Small intestine (tissue), 7 donors: ENCODE data around the gene PRODH. TPM values are rescaled to one million over a fixed set of nuclear protein-coding genes. Genes with fewer than 3 reads are reported as not detected.
A peak's percentile ranks its signal among the peaks of the same experiment; 100 is the strongest.
"Not testable (repeated sequence)": the region's sequence is repeated elsewhere in the genome, so short reads cannot be mapped to it uniquely, and the experiment has no call there.

Source experiments
- DNase-seq, 2 donors: peaks; one replicate each; pipeline versions ENCODE4 v3.0.0 to v3.0.0-alpha.2; 2013
- FAIRE-seq: peaks from 2 replicates; lab custom pipeline; 2012; peaks lifted over from hg19 to GRCh38; lab: Jason Lieb, UNC
- H3K27ac ChIP-seq, 3 donors: one replicate each; pipeline ENCODE4 v1.5.1; 2013; ENCODE audit warnings: low read length in 2 of 3, mild to moderate bottlenecking in 2 of 3, control low read depth in 1 of 3, inconsistent platforms in 1 of 3, low read depth in 1 of 3, moderate library complexity in 1 of 3
- H3K27me3 ChIP-seq, 3 donors: one replicate each; pipeline ENCODE4 v1.6.1; 2013; ENCODE audit warnings: low read length in 3 of 3, inconsistent platforms in 1 of 3; ENCODE audit not compliant: control insufficient read depth in 3 of 3, insufficient read depth in 3 of 3
- H3K36me3 ChIP-seq, 3 donors: one replicate each; pipeline ENCODE4 v1.6.1; 2013; ENCODE audit warnings: low read length in 3 of 3, inconsistent platforms in 1 of 3, low read depth in 1 of 3, mild to moderate bottlenecking in 1 of 3, moderate library complexity in 1 of 3; ENCODE audit not compliant: control insufficient read depth in 3 of 3, insufficient read depth in 2 of 3
- H3K4me1 ChIP-seq, 3 donors: one replicate each; pipeline ENCODE4 v1.6.1; 2013; ENCODE audit warnings: low read length in 2 of 3, inconsistent platforms in 1 of 3, low read depth in 1 of 3, mild to moderate bottlenecking in 1 of 3, moderate library complexity in 1 of 3; ENCODE audit not compliant: control insufficient read depth in 3 of 3, insufficient read depth in 2 of 3
- H3K4me3 ChIP-seq, 3 donors: one replicate each; pipeline ENCODE4 v1.5.1; 2013; ENCODE audit warnings: low read length in 3 of 3, control low read depth in 1 of 3, inconsistent platforms in 1 of 3, low read depth in 1 of 3, mild to moderate bottlenecking in 1 of 3, moderate library complexity in 1 of 3
- H3K9me3 ChIP-seq, 2 donors: one replicate each; pipeline ENCODE4 v1.6.1; 2013; ENCODE audit warnings: low read depth in 1 of 2, low read length in 1 of 2; ENCODE audit not compliant: control insufficient read depth in 2 of 2, insufficient read depth in 1 of 2
- WGBS, 3 donors: extraction: QIAGEN DNeasy Blood & Tissue Kit; methylation state at CpG; one replicate each; pipeline ENCODE4 v1.1.7; 2013; 5-methylcytosine and 5-hydroxymethylcytosine counted together
- polyA plus RNA-seq, 4 donors: library from polyadenylated mRNA; stranded (reverse) in 3 of 4; unstranded in 1 of 4; fragments of 200-250 nt in 3 of 4; fragments of 120-200 nt in 1 of 4; gene quantifications; one replicate each; pipeline versions ENCODE4 v1.2.1 to v1.2.3, GENCODE V29; 2013
- donor health status: healthy with polysubstance abuse.
- donor health status: control.
- donor health status: control.
- donor health status: Bipolar disorder and iron deficiency.
- donor health status: healthy.

The PRODH gene
- polyA plus RNA-seq, 4 donors: 8.1 to 241 (median 25.5) TPM

GRCh38 chr22:18954303-18954989, 18.4 kb upstream of the PRODH start:
- WGBS, 3 donors: 7 to 26% (median 10%) methylated on average over 11 to 14 of the region's 14 CpGs
- FAIRE-seq: not testable (repeated sequence)

GRCh38 chr22:18953128-18953527, 17.0 kb upstream of the PRODH start:
- not testable (repeated sequence) for H3K9me3 ChIP-seq, FAIRE-seq, H3K36me3 ChIP-seq, H3K4me1 ChIP-seq, H3K27me3 ChIP-seq, H3K27ac ChIP-seq, DNase-seq, H3K4me3 ChIP-seq
- 32 to 59% (median 42%) methylated on average over 5 to 14 of the region's 14 CpGs for WGBS, 3 donors

More at GRCh38 chr22:18954303-18954989, 18.4 kb upstream of the PRODH start:
- H3K27me3 ChIP-seq, H3K27ac ChIP-seq, H3K36me3 ChIP-seq, H3K4me1 ChIP-seq, H3K9me3 ChIP-seq, H3K4me3 ChIP-seq: not testable (repeated sequence)
- DNase-seq: peak; percentile 40 to 63

DNA sequence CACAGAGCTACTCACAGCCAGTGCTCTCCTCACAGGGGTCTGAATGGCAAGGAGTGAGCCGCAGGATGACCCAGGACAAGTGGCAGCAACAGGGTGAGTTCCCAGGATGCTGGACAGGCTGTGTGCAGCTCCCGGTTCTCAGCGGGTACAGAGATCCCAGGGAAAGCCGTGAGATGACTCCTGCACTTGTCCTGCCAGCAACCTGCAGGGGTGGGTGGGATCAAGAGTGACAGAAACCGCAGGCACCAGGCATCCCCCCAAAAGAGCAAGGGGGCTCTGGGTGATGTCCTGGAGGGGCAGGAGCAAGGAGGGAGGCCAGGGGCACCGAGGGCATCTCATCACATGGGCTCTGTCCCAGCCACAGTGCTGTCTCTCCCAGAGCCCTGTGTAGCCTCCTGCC, 15.9 kb upstream of the PRODH start:
- DNase-seq (no peak), FAIRE-seq (no peak)
- H3K36me3 ChIP-seq: no peaks in the 10 kb centered on the region
- no peaks in the 10 kb centered on the region for H3K4me1 ChIP-seq
- 69 to 85% (median 72%) methylated on average over 5 to 6 of the region's 6 CpGs for WGBS, 3 donors
- no peaks in the 10 kb centered on the region for H3K27me3 ChIP-seq
- no peaks in the 10 kb centered on the region for H3K9me3 ChIP-seq
- no peak overlapping the region for H3K4me3 ChIP-seq
- H3K27ac ChIP-seq: no peak overlapping the region

DNA sequence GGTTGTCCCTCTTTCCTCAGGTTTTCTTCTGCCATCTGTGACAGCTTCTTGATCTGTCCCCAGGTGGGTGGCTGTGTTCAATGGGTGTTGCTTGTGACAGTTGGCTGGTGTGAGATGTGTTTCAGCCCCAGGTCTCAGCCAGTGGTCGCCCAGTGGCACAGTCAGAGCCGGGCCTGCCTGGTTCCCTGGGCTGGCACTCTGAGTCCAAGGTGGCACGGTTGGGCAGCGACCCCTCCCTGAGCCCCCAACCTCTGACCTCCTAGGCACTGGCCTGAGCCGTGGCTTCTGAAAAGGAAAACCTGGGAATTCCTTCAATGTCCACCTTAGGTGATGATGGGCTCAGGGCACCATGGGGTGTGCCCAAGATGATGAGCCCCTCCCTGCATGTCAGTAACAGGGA, 14.0 kb upstream of the PRODH start:
- no peaks in the 10 kb centered on the region for H3K27me3 ChIP-seq
- H3K4me1 ChIP-seq: no peaks in the 10 kb centered on the region
- WGBS, 3 donors: 76 to 84% (median 77%) methylated on average over 5 of the region's 5 CpGs
- H3K9me3 ChIP-seq: no peaks in the 10 kb centered on the region
- no peak overlapping the region for H3K27ac ChIP-seq
- FAIRE-seq: no peak
- DNase-seq: no peak
- no peaks in the 10 kb centered on the region for H3K36me3 ChIP-seq
- H3K4me3 ChIP-seq: no peak overlapping the region

DNA sequence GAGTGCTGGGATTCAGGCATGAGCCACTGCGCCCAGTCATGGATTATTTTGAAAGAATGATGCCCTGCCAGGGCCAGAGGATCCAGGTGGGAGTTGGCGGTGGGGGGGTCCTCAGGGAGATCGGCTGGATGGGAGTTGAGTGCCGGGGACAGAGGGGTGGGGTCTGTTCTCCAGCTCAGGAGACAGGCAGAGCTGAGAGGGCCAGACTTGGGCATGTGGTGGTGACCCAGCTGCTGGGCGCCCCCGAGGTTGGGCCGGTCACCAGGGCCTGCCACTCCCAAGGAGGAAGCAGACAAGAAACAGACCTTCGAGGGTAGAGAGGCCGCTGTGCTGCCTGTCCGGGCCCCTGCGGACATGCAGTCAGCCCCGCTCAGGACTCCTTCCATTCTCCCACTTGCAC, 11.8 kb upstream of the PRODH start:
- Histone ChIP-seq H3K36me3 (no peaks in the 10 kb centered on the region), H3K27me3 (no peaks in the 10 kb centered on the region), H3K27ac (no peak overlapping the region), H3K4me3 (no peak overlapping the region), H3K9me3 (no peaks in the 10 kb centered on the region), H3K4me1 (no peaks in the 10 kb centered on the region)
- DNase-seq (no peak), FAIRE-seq (no peak)
- 71 to 85% (median 75%) methylated on average over 11 to 12 of the region's 12 CpGs for WGBS, 3 donors

- not testable (repeated sequence) for H3K4me3 ChIP-seq, H3K36me3 ChIP-seq, H3K4me1 ChIP-seq, DNase-seq, H3K9me3 ChIP-seq, H3K27me3 ChIP-seq, FAIRE-seq, H3K27ac ChIP-seq
- WGBS, 3 donors: 55 to 92% (median 85%) methylated on average over 2 to 3 of the region's 9 CpGs
Observed at GRCh38 chr22:18947105-18947504, 11.0 kb upstream of the PRODH start.

DNA sequence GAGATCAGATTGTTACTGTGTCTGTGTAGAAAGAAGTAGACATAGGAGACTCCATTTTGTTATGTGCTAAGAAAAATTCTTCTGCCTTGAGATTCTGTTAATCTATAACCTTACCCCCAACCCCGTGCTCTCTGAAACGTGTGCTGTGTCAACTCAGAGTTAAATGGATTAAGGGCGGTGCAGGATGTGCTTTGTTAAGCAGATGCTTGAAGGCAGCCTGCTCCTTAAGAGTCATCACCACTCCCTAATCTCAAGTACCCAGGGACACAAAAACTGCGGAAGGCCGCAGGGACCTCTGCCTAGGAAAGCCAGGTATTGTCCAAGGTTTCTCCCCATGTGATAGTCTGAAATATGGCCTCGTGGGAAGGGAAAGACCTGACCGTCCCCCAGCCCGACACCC, 2.6 kb upstream of the PRODH start:
- not testable (repeated sequence) for H3K27me3 ChIP-seq, H3K27ac ChIP-seq, H3K4me3 ChIP-seq, FAIRE-seq, DNase-seq, H3K4me1 ChIP-seq, H3K9me3 ChIP-seq, H3K36me3 ChIP-seq
- WGBS, 3 donors: 10 to 26% methylated on average over 2 to 5 of the region's 8 CpGs; no CpG with 5 or more reads in 1 of the 3 donors

DNA sequence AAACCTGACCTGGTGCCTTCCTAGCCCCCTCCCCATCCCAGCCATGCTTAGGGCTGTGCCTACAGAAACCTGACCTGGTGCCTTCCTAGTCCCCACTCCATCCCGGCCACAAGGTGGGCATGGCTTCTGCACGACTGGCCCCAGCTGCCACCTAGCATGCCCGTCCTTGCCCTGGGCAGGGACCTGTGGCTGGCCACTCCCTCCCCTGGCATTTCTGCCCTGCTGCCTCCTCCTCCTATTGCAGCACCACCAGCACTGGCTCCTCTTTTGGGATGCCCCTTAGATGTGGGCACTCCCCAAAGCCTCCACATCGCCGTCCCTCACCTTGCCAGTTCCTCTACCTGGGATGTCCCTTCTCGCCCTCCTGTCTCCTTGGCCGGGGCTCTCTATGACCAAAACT, 1.4 kb downstream of the PRODH start:
- FAIRE-seq, H3K27me3 ChIP-seq: not testable (repeated sequence)
- no CpG with 5 or more reads among the region's 7 CpGs for WGBS, 3 donors

GRCh38 chr22:18933914-18934313, 2.2 kb downstream of the PRODH start:
- DNase-seq (no peak), FAIRE-seq (no peak)
- Histone ChIP-seq H3K27ac (no peak overlapping the region), H3K9me3 (no peaks in the 10 kb centered on the region), H3K4me1 (no peaks in the 10 kb centered on the region), H3K27me3 (no peaks in the 10 kb centered on the region), H3K36me3 (no peaks in the 10 kb centered on the region), H3K4me3 (no peak overlapping the region)
- no CpG with 5 or more reads among the region's 7 CpGs for WGBS, 3 donors

More for the DNA sequence above, 1.4 kb downstream of the PRODH start:
- not testable (repeated sequence) for DNase-seq, H3K9me3 ChIP-seq, H3K4me3 ChIP-seq, H3K27ac ChIP-seq, H3K4me1 ChIP-seq, H3K36me3 ChIP-seq
